Brain microvascular endothelial cell (primary cell): ENCODE results near the gene DGKB.
A peak's percentile ranks its signal among the peaks of the same experiment; 100 is the strongest.

Experiments used
- DNase-seq: peaks from one replicate; pipeline ENCODE4 v3.0.0-alpha.2; 2020
- H3K27ac ChIP-seq: fragments of 250-450 bp; sonication (Bioruptor Pico); 2 replicates; pipeline ENCODE4 v1.5.1; 2020; ENCODE audit warnings: mild to moderate bottlenecking, moderate library complexity
- H3K27me3 ChIP-seq: fragments of 250-450 bp; sonication (Bioruptor Pico); replicated peaks from 2 replicates; pipeline ENCODE4 v1.5.1; 2020; ENCODE audit warnings: mild to moderate bottlenecking
- H3K36me3 ChIP-seq: fragments of 250-450 bp; sonication (Bioruptor Pico); replicated peaks from 2 replicates; pipeline ENCODE4 v1.5.1; 2020; ENCODE audit warnings: mild to moderate bottlenecking
- H3K4me3 ChIP-seq: 2 replicates; pipeline ENCODE4 v1.5.1; 2011; ENCODE audit warnings: low read depth, mild to moderate bottlenecking, control low read depth, low read length, moderate library complexity
- in situ Hi-C: cut with HindIII; loops from 2 replicates; pipeline ENCODE4 v1.10.0; 2017; ENCODE audit warnings: low sequenced_read_pairs, low pct_ligation_motif_present
- TF ChIP-seq, protein P1 (sequence below): IDR thresholded peaks from 2 replicates; pipeline ENCODE4 v1.5.1; 2011; ENCODE audit warnings: low read depth, mild to moderate bottlenecking, moderate library complexity, low read length, control low read depth, inconsistent platforms; ENCODE audit errors: missing control alignments

DGKB gene

DNA sequence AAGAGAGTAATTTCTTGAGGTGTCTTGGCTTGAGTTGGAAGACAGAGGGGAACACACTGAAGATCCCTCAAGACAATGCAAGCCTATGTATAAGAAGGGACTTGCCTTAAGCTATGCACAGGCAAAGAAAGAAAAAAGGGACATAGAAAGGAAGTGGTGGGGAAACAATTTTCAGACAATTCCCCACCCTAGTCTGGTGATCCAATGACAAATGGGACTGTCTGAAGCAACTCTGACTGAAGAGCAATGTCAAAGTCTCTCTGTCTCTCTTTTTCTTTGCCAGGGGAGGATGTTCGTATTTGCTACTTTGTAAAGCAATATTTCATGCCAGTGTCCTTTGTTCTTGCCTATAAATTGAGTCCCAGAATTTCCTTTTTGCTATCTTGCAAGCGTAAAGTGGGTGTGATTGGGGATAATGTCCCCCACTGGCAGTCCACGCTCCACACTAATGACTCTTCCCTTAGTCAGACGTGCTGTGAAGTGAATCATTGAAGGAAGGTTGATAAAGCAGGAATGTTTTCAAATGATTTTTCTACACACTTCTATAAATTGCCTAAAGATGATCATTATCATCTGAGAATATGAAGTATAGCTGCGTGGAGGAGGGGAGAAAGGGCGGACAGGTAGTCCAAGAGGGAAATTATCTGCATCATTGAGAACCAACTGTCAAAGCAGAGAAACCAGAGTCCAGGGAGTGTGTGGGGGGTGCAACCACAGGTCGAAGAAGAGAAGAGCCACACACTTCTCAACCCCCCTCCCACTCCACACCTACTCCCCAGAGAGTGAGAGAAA, 669.3 kb downstream of the DGKB start:
- Histone ChIP-seq H3K4me3 (no peak overlapping the region), H3K36me3 (no peaks in the 10 kb centered on the region), H3K27ac (no peak overlapping the region), H3K27me3 (no peaks in the 10 kb centered on the region)
- TF ChIP-seq, protein P1, sequence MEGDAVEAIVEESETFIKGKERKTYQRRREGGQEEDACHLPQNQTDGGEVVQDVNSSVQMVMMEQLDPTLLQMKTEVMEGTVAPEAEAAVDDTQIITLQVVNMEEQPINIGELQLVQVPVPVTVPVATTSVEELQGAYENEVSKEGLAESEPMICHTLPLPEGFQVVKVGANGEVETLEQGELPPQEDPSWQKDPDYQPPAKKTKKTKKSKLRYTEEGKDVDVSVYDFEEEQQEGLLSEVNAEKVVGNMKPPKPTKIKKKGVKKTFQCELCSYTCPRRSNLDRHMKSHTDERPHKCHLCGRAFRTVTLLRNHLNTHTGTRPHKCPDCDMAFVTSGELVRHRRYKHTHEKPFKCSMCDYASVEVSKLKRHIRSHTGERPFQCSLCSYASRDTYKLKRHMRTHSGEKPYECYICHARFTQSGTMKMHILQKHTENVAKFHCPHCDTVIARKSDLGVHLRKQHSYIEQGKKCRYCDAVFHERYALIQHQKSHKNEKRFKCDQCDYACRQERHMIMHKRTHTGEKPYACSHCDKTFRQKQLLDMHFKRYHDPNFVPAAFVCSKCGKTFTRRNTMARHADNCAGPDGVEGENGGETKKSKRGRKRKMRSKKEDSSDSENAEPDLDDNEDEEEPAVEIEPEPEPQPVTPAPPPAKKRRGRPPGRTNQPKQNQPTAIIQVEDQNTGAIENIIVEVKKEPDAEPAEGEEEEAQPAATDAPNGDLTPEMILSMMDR = no peak
- DNase-seq = peak; percentile 72
- in situ Hi-C loops = no loop called here

DNA sequence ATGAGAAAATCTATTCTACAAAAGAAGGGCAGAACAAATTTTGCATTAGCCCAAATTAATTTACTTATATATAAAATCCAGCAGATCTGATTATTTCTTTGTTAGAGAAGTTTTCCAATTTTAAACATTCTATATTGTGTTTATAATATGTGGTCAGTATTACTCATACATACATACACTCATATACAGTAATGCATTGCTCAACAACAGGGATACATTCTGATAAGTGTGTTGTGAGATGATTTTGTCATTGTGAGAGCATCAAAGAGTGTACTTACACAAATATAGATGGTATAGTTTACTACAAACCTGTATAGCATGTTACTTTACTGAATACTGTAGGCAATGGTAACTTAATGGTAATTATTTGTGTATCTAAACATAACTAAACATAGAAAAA, 673.5 kb downstream of the DGKB start:
- in situ Hi-C loops = no loop called here
- Histone ChIP-seq H3K36me3 (no peaks in the 10 kb centered on the region), H3K27ac (no peak overlapping the region), H3K27me3 (no peaks in the 10 kb centered on the region), H3K4me3 (no peak overlapping the region)
- DNase-seq = no peak
- TF ChIP-seq, protein P1 = no peak

DNA sequence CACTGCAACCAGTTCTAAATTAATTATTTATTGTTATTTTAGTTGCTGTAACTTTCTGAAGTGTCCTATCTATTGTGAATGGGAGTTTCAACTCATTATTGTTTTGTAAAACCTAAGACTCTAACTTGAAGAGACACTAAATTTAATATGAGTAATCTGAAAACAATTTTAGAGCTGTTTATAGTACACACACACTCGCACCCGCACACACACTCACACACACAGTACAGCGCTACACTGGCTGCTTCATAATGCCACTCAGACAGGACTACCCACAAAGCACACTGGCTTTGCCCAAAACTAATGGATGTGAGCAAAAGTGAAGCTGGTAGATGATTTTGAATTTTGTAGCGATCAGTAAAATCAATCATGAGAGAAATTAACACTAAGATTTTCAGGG, 674.2 kb downstream of the DGKB start:
- in situ Hi-C loops = no loop called here
- no peaks in the 10 kb centered on the region for H3K27me3 ChIP-seq
- no peak overlapping the region for H3K27ac ChIP-seq
- H3K4me3 ChIP-seq = no peak overlapping the region
- no peaks in the 10 kb centered on the region for H3K36me3 ChIP-seq
- DNase-seq = peak; percentile 32
- TF ChIP-seq, protein P1 = no peak

- Histone ChIP-seq H3K4me3 (no peak overlapping the region), H3K27me3 (no peaks in the 10 kb centered on the region), H3K27ac (no peak overlapping the region), H3K36me3 (no peaks in the 10 kb centered on the region)
- no peak for DNase-seq
- in situ Hi-C loops = no loop called here
- TF ChIP-seq, protein P1 = no peak
These were observed 676.4 kb downstream of the DGKB start for GRCh38 chr7:14226126-14226525.

DNA sequence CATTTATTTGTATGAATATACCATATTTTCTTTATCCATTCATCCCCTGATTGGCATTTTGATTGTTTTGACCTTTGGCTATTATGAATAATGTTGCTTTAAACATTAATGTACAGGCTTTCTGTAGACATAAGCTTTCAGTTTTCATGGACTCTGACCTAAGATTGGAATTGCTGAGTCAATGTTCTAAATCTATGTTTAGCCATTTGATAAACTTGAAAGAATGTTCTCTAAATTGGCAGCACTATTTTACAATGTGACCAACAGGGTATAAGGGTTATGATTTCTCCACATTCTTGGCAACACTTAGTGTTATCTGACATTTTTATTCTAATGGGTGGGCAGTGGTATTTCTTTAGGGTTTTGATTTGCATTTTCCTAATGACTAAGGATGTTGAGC, 683.4 kb downstream of the DGKB start:
- Histone ChIP-seq H3K4me3 (no peak overlapping the region), H3K27me3 (no peaks in the 10 kb centered on the region), H3K27ac (no peak overlapping the region), H3K36me3 (no peaks in the 10 kb centered on the region)
- in situ Hi-C loops = no loop called here
- TF ChIP-seq, protein P1 = no peak
- DNase-seq = no peak

DNA sequence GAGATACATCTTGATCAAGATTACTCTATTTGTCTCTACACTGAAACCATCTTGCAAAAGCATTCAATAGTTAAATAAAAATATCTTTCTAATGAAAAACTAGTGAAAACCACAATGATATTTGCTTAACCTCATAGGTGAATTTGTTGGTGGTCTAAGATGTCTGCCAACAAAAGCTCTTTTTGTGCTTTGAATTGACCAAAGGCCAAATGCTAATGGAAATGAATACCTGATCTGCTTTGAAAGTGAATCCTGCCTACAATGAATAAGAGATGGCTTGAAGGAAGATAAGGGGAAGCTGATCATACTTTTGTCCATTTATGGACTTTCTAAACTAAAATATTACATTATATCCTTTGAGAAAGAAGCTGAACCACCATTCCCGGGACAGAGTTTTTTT, 684.2 kb downstream of the DGKB start:
- in situ Hi-C loops = no loop called here
- H3K36me3 ChIP-seq = no peaks in the 10 kb centered on the region
- H3K4me3 ChIP-seq = no peak overlapping the region
- no peak for DNase-seq
- no peaks in the 10 kb centered on the region for H3K27me3 ChIP-seq
- TF ChIP-seq, protein P1 = no peak
- no peak overlapping the region for H3K27ac ChIP-seq
